MV-4-11 (cell line): ENCODE measurements around the gene COPRS.
"Not testable (repeated sequence)": the region's sequence is repeated elsewhere in the genome, so short reads cannot be mapped to it uniquely, and the experiment has no call there.

ENCODE experiments used
- DNase-seq: peaks from one replicate; lab custom pipeline; 2025; lab: John Stamatoyannopoulos, UW

COPRS gene

GRCh38 chr17:31843070-31843745 is 15.8 kb downstream of the COPRS start:
- no peak for DNase-seq

DNA sequence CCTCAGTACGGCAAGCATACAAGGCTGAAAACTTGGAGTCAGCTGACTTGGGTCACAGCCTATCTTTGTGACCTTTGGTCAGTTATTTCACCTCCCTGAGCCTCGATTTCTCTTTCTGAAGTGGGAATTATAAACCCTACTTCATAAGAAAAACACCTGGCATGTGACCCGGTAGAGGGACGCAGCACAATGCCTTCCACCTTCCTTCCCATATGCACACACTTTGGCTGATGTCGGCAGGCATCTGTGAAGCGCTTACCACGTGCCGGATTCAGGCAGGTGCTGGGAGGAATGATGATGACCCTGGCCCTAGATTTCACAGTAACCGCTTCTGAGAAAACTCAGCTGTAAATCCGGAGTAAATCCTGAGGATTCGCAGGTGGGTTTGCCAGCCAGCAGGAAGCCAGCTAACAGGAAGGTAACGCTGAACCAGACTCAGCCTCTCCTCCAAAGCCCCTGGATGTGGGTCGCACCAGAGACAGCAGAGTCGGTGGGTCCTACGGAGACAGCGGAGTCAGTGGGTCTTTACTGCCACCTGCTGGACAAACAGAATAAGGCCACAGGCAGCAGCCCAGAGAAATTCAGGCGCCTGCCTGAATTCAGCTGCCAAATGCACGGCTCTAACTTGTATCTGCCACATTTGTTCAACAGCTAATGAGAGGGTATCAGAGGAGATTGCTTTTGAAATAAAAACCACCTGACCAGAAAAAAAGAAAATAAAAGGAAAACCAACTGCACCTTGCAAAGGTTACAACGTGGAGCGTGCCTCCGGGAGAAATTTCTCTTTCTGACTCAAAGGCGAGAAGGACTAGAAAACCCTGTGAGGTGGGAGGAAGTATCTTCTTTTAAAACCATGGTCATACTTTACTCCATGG is 16.6 kb downstream of the COPRS start:
- DNase-seq, result peak; percentile 50

- DNase-seq, result no peak
Measured at GRCh38 chr17:31841850-31842194, 17.2 kb downstream of the COPRS start.

DNA sequence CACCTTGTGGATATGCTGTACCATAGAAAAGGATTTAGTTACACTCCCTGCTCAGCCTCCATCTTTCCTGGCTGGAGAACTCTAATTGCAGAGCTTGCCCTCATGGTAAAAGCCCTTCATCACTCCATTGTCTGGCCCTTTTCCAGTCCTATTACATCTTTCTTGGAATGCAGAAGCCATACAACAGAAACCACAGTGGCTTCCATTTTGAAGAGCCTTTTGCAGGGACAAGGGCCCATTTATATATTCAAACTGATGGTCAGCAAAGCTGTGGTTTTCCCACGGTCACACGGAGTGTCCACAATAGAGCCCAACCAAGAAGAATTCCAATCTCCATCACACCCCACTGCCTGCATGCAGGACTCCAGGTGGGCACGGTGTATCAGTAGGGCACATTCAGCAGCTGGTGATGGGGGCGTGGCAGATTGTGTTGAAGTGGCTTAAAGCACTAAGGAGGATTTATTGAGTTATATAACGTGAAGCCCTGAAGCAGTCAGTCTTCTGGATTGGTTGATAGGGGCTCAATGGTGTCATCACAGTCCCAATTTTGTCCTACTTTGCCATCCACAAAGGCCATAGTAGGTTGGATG is 20.3 kb downstream of the COPRS start:
- no peak for DNase-seq

- DNase-seq, result no peak
Measured at GRCh38 chr17:31835984-31836383, 23.1 kb downstream of the COPRS start.

DNA sequence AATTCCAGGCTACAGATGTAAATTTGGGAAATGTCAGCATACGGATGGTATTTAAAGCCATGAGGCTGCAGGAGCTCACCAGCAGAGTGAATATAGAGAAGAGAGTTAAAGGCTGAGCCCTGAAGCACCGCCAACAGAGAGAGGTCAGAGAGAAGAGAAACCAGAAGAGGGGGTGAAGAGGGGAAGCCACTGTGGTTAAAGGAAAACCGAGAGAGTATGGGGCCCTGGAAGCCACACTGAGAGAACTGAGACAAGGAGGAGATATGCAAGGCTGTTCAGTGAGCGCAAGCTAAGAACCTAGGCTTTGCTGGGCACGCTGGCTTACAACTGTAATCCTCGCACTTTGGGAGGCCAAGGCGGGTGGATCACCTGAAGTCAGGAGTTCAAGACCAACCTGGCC is 24.6 kb downstream of the COPRS start:
- peak; percentile 94 for DNase-seq

DNA sequence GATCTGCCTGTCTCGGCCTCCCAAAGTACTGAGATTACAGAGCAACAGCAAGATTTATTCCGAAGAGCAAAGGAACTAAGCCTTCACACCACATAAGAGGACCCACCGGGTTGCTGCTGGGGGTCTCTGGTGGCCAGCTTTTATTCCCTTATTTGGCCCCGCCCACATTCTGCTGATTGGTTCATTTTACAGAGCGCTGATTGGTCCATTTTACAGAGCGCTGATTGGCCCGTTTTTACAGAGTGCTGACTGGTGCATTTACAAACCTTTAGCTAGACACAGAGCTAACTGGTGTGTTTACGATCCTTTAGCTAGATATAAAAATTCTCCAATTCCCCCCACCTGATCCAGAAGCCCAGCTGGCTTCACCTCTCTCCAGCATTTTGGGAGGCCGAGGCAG is 26.3 kb downstream of the COPRS start:
- DNase-seq, result no peak

- peak; percentile 86 for DNase-seq
Measured at GRCh38 chr17:31830971-31831858, 27.8 kb downstream of the COPRS start.

GRCh38 chr17:31829649-31830048 is 29.4 kb downstream of the COPRS start:
- no peak for DNase-seq

DNA sequence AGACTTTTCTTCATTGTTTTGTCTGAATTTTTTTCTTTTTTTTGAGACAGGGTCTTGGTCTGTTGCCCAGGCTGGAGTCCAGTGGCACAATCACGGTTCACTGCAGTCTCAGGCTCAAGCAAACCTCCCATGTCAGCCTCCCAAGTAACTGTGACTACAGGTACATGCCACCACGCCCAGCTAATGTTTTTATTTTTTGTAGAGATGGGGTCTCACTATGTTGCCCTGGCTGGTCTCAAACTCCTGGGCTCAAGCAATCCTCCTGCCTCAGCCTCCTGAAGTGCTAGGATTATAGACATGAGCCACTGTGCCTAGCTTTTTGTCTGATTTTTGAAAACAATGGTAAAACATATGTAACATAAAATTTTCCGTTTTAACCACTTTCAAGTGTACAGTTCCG is 30.1 kb downstream of the COPRS start:
- DNase-seq, result not testable (repeated sequence)

- peak; percentile 11 for DNase-seq
Measured at GRCh38 chr17:31825961-31826691, 32.9 kb downstream of the COPRS start.

DNA sequence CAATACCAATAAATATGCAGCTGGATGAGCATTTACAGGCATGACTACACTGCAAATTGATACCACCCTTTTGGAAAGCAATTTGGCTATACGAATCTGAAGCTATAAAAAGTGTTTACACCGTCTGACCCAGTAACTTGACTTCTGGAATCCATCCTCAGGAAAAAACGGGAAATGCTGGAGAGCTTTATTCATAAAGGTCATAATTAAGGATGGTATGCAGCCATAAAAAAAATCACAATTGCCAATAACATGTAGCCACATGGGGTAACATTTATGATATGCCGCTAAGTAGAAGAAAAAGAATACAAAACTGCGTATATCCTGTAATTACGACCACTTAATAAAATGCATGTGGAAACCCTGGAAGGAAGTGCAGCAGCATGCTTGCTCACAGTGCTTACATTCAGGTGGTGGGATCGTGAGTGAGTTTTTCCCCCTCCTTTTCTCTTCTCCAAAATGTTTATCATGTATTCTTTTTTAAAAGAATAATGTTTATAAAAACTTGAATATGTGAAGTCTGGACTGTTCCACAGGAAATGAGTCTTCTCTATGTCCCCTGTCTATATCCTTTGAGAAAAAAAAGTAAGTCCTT is 34.2 kb downstream of the COPRS start:
- DNase-seq, result no peak

DNA sequence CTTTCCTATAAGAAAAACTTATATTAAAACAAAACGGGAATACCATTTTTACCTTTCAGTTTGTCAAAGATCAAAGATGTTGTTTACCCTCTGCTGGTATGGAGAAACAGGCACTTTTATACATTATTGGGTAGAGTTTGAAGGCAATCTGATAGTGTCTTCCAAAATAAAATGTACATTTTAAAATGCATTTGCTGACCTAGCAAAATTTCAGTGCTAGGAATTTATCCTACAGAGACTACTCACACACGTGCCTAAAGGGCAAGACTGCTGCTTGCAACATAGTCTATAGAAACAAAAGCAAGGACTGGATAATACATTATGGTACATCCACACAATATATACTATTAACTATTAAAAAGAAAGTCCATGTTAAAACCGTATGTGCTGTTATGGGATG is 36.0 kb downstream of the COPRS start:
- DNase-seq, result no peak

DNA sequence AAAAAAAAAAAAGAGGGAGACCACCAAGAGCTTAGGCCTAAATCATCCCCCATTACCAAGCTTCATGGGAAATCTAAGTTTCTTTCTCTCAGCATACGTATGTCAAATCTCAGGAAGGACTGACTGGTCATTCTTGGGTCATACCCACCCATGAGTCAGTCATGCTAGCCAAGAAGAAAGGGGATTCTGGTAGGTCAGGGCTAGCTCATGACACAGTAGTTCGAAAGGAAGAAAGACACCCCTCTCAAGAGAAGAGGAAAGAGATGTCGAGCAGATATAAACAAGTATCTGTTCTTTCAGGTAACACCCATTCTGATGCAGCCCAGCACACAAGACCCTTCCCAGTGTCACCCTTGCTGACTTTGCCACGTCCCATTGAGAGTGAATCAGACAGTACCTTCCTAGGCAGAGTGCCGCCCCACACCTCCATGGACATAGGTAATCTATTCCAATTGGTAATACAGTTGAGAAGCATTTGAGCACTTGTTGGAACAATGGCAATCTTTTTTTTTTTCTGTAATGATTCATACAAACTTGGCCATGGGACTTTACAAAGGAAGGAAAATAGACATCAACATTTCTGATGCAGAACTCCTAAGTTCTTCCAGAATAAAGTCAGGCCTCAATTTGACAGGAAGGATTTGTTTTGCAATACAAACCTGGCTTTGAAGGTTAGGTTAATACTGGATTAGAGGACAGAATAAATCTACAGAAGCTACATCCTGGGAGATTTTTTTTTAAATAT is 38.2 kb downstream of the COPRS start:
- no peak for DNase-seq

- DNase-seq, result no peak
Measured at GRCh38 chr17:31819578-31819977, 39.5 kb downstream of the COPRS start.

GRCh38 chr17:31818863-31819262 is 40.2 kb downstream of the COPRS start:
- not testable (repeated sequence) for DNase-seq

DNA sequence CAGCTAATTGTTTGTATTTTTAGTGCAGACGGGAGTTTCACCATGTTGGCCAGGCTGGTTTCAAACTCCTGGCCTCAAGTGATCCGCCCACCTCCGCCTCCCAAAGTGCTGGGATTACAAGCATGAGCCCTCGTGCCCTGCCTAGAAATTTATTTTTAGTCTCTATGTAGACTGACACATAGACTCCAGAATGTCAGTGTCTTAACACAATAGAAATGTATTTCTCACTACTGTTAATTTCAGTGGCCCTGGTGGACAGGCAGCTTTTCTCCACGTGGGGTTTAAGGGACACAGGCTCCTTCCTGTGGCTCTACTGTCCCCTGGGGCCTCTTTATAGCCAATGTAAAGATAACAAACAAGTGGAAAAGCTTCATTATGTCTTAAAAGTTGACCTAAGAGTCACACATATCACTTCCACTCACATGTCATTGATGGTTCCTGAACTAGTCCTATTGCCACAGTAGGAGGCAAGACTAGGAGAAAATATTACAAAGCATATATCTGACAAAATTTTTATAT is 43.8 kb downstream of the COPRS start:
- DNase-seq, result no peak

DNA sequence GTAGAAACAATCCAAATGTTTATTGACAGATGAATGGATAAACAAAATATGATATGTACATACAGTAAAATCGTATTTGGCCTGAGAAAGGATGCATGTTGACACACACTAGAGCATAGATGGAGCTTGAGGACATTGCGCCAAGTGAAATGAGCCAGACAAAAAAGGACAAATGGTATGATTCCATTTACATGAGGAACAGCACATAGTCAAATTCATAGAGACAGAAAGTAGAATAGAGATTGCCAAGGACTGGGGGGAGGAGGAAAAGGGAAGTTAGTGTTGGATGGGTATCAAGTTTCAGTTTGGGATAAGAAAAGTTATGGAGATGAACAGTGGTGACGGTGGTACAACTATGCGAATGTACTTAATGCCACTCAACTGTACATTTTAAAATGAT is 47.9 kb downstream of the COPRS start:
- DNase-seq, result peak; percentile 56

DNA sequence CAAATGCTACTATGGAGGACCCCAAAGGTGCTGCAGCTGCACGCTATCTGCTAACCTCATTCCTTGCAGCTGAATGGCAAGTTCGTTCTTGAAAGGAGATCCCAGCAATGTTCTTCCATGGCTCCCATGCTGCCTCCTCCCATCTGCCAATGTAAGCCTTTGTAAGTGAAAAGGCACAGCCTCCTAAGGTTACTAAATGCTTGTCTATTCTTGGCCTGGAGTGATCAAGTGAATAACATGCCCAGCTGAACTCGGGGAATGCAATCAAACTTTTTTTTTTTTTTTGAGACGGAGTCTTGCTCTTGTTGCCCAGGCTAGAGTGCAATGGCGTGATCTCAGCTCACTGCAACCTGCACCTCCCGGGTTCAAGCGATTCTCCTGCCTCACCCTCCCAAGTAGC is 49.2 kb downstream of the COPRS start:
- not testable (repeated sequence) for DNase-seq

DNA sequence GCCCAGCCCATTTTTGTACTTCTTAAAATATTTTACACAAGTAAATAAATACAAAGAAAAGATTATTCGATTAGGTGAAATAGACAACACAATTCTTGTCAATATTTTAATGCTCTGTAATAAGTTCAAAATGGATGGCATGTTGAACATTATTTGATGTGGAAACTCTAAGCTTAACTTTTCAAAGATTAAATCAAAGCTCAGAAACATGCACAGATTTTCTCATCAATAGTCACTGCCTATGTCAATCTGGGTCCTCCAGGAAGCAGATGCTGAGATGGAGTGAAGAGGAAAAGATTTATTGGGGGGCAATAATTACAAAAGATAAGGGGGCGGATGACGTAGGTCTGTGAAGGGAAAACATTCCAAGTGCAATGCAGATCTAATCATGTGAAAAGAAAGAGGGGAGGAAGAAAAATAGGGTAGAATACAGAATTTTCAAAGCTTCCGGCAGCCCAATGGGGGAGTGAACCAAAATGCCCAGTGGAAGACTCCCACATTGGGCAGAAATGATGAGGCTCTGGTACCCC is 50.5 kb downstream of the COPRS start:
- DNase-seq, result no peak
